GM23248 (cell line): ENCODE data around the gene THEMIS2.

Experiments
- EZH2 ChIP-seq: fragments of 200-600 bp; sonication (generic); IDR thresholded peaks from 2 replicates; pipeline ENCODE4 v1.6.1; 2018; ENCODE audit warnings: antibody characterized with exemption, mild to moderate bottlenecking; ENCODE audit not compliant: insufficient read depth, poor library complexity, severe bottlenecking
- EZH2phosphoT487 ChIP-seq: fragments of 200-600 bp; sonication (generic); IDR thresholded peaks from 2 replicates; pipeline ENCODE4 v1.6.1; 2018; ENCODE audit warnings: antibody characterized with exemption, moderate library complexity, mild to moderate bottlenecking, low read depth; ENCODE audit not compliant: insufficient read depth

GRCh38 chr1:27889506-27889905 lies 17.2 kb downstream of the THEMIS2 start:
- TF ChIP-seq EZH2phosphoT487 (no peak), EZH2 (no peak)
